HCT116 (cell line): ENCODE measurements around the gene PDE9A.

Experiments
- CEBPB ChIP-seq: IDR thresholded peaks from 2 replicates; pipeline ENCODE4 v1.6.1; 2012; ENCODE audit warnings: low read depth
- EZH2 ChIP-seq: fragments of 200-600 bp; sonication (generic); IDR thresholded peaks from 2 replicates; pipeline ENCODE4 v1.6.1; 2017; ENCODE audit warnings: antibody characterized with exemption, mixed run types
- JUND ChIP-seq: IDR thresholded peaks from 2 replicates; pipeline ENCODE4 v1.6.1; 2012
- POLR2A ChIP-seq: IDR thresholded peaks from 2 replicates; pipeline ENCODE4 v1.7.0; 2011; ENCODE audit warnings: borderline replicate concordance; ENCODE audit not compliant: insufficient read depth, insufficient read length; ENCODE audit errors: extremely low read depth
- POLR2AphosphoS5 ChIP-seq: IDR thresholded peaks from 2 replicates; pipeline ENCODE4 v1.6.1; 2011; ENCODE audit warnings: mild to moderate bottlenecking, low read depth, low read length, moderate library complexity
- RAD21 ChIP-seq: IDR thresholded peaks from 2 replicates; pipeline ENCODE4 v1.6.1; 2012; ENCODE audit warnings: low read depth, mild to moderate bottlenecking
- TCF7L2 ChIP-seq: IDR thresholded peaks from 2 replicates; pipeline ENCODE4 v1.7.0; 2011; ENCODE audit warnings: borderline replicate concordance, inconsistent platforms; ENCODE audit not compliant: insufficient read depth, insufficient read length; ENCODE audit errors: extremely low read depth
- YY1 ChIP-seq: IDR thresholded peaks from 2 replicates; pipeline ENCODE4 v1.6.1; 2011; ENCODE audit warnings: low read length, low read depth, moderate library complexity, mild to moderate bottlenecking; ENCODE audit not compliant: insufficient replicate concordance; ENCODE audit errors: extremely low read depth
- ZFX ChIP-seq: fragments of 450-650 bp; IDR thresholded peaks from 2 replicates; pipeline ENCODE4 v1.6.1; 2017
- TF ChIP-seq, protein P1 (sequence below), 3 experiments: fragments of 200-600 bp in 1 of 3; sonication (generic) in 1 of 3; IDR thresholded peaks in 2 of 3; conservative IDR thresholded peaks in 1 of 3; 2 replicates each; pipeline ENCODE4 v1.5.1; 2012 to 2017; ENCODE audit warnings: low read depth in 2 of 3, low read length in 2 of 3, antibody characterized with exemption in 1 of 3, borderline replicate concordance in 1 of 3, control low read depth in 1 of 3, mild to moderate bottlenecking in 1 of 3, mixed read lengths in 1 of 3, mixed run types in 1 of 3, moderate library complexity in 1 of 3; ENCODE audit not compliant: insufficient read depth in 1 of 3
- TF ChIP-seq, protein P2 (sequence below): IDR thresholded peaks from 2 replicates; pipeline ENCODE4 v1.6.1; 2012; ENCODE audit warnings: low read depth

DNA sequence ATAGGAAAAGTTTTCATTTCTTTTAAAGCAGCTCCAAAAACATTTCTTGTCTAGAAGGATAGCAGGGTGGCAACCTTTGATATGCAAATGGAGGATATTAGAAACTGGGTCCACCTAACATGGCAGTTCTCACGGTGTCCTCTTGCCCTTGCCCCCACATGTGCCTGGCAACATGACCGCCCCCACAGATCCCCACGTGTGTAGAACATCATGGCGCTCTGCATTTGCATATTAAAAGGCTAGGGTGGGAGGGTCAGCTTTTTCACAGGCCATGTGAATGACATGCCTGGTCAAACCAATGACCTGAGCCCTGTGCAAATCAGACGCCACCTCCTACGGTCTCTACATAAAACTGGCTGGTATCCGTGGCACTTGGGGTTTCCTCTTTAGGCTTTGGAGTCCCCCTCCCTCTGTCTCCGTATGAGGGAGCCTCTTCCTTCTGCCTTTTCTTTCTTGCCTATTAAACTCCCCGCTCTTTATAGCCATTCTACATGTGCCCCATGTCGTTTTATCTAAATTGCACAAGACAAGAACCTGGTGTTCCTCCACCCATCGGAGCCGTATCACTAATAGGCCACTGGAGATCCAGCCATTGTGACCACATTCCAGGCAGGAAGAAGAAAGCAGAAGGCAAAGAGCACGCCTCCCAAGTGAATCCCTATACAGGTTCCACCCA lies 154.7 kb downstream of the PDE9A start:
- TF ChIP-seq, protein P1, sequence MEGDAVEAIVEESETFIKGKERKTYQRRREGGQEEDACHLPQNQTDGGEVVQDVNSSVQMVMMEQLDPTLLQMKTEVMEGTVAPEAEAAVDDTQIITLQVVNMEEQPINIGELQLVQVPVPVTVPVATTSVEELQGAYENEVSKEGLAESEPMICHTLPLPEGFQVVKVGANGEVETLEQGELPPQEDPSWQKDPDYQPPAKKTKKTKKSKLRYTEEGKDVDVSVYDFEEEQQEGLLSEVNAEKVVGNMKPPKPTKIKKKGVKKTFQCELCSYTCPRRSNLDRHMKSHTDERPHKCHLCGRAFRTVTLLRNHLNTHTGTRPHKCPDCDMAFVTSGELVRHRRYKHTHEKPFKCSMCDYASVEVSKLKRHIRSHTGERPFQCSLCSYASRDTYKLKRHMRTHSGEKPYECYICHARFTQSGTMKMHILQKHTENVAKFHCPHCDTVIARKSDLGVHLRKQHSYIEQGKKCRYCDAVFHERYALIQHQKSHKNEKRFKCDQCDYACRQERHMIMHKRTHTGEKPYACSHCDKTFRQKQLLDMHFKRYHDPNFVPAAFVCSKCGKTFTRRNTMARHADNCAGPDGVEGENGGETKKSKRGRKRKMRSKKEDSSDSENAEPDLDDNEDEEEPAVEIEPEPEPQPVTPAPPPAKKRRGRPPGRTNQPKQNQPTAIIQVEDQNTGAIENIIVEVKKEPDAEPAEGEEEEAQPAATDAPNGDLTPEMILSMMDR (IDR thresholded peaks at IDR 0.05 in 2 of 3, conservative IDR thresholded peaks at IDR 0.05 in 1 of 3; ENCODE audit: borderline replicate concordance in 1 of 3, insufficient read depth in 1 of 3, low read depth in 2 of 3, low read length in 2 of 3): no peak
- TF ChIP-seq ZFX (no peak), EZH2 (no peak), YY1 (no peak), POLR2A (no peak), RAD21 (no peak), POLR2AphosphoS5 (no peak), CEBPB (no peak), TCF7L2 (no peak), JUND (no peak)
- TF ChIP-seq, protein P2, sequence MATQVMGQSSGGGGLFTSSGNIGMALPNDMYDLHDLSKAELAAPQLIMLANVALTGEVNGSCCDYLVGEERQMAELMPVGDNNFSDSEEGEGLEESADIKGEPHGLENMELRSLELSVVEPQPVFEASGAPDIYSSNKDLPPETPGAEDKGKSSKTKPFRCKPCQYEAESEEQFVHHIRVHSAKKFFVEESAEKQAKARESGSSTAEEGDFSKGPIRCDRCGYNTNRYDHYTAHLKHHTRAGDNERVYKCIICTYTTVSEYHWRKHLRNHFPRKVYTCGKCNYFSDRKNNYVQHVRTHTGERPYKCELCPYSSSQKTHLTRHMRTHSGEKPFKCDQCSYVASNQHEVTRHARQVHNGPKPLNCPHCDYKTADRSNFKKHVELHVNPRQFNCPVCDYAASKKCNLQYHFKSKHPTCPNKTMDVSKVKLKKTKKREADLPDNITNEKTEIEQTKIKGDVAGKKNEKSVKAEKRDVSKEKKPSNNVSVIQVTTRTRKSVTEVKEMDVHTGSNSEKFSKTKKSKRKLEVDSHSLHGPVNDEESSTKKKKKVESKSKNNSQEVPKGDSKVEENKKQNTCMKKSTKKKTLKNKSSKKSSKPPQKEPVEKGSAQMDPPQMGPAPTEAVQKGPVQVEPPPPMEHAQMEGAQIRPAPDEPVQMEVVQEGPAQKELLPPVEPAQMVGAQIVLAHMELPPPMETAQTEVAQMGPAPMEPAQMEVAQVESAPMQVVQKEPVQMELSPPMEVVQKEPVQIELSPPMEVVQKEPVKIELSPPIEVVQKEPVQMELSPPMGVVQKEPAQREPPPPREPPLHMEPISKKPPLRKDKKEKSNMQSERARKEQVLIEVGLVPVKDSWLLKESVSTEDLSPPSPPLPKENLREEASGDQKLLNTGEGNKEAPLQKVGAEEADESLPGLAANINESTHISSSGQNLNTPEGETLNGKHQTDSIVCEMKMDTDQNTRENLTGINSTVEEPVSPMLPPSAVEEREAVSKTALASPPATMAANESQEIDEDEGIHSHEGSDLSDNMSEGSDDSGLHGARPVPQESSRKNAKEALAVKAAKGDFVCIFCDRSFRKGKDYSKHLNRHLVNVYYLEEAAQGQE: no peak
